HepG2 (cell line): ENCODE data around the gene VPS25. TPM values are rescaled to one million over a fixed set of nuclear protein-coding genes. Genes with fewer than 3 reads are reported as not detected.

Source experiments
- AHDC1 ChIP-seq: sonication (generic); formaldehyde crosslinking; IDR thresholded peaks from 2 replicates; pipeline ENCODE4 v1.5.1; 2020; ENCODE audit warnings: mild to moderate bottlenecking, missing genetic modification reagents, borderline replicate concordance
- ARID4A ChIP-seq: sonication (generic); formaldehyde crosslinking; IDR thresholded peaks from 2 replicates; pipeline ENCODE4 v1.5.0; 2020; ENCODE audit warnings: mild to moderate bottlenecking, missing genetic modification reagents, borderline replicate concordance
- BCL6 ChIP-seq: IDR thresholded peaks from 2 replicates; pipeline ENCODE4 v1.6.1; 2016; ENCODE audit warnings: missing genetic modification reagents, missing compliant biosample characterization
- GATAD1 ChIP-seq: IDR thresholded peaks from 2 replicates; pipeline ENCODE4 v1.6.1; 2016; ENCODE audit warnings: missing genetic modification reagents, missing compliant biosample characterization
- NFE2L1 ChIP-seq: sonication (generic); formaldehyde crosslinking; IDR thresholded peaks from 2 replicates; pipeline ENCODE4 v1.4.0; 2020; ENCODE audit warnings: missing genetic modification reagents, mild to moderate bottlenecking, borderline replicate concordance
- PHF8 ChIP-seq: sonication (generic); formaldehyde crosslinking; IDR thresholded peaks from 2 replicates; pipeline ENCODE4 v1.5.0; 2020; ENCODE audit warnings: missing genetic modification reagents
- RFXANK ChIP-seq: IDR thresholded peaks from 2 replicates; pipeline ENCODE4 v1.6.1; 2016
- THRA ChIP-seq: sonication (generic); formaldehyde crosslinking; IDR thresholded peaks from 2 replicates; pipeline ENCODE4 v1.4.0; 2020; ENCODE audit warnings: missing genetic modification reagents, borderline replicate concordance
- ZNF205 ChIP-seq: IDR thresholded peaks from 2 replicates; pipeline ENCODE4 v1.6.1; 2018; ENCODE audit warnings: missing biosample characterization, missing genetic modification reagents
- ZNF281 ChIP-seq: sonication (generic); formaldehyde crosslinking; IDR thresholded peaks from 2 replicates; pipeline ENCODE4 v1.4.0; 2020; ENCODE audit warnings: missing genetic modification reagents, borderline replicate concordance
- ZNF331 ChIP-seq: sonication (generic); formaldehyde crosslinking; IDR thresholded peaks from 2 replicates; pipeline ENCODE4 v1.4.0; 2020; ENCODE audit warnings: missing genetic modification reagents
- ZNF749 ChIP-seq: sonication (generic); formaldehyde crosslinking; IDR thresholded peaks from 2 replicates; pipeline ENCODE4 v1.8.0; 2022; ENCODE audit warnings: mild to moderate bottlenecking, missing genetic modification reagents, moderate library complexity, borderline replicate concordance
- ZNF75D ChIP-seq: sonication (generic); formaldehyde crosslinking; IDR thresholded peaks from 2 replicates; pipeline ENCODE4 v1.8.1; 2023; ENCODE audit warnings: missing genetic modification reagents, mild to moderate bottlenecking, borderline replicate concordance
- ZNF761 ChIP-seq: sonication (generic); formaldehyde crosslinking; conservative IDR thresholded peaks from 2 replicates; pipeline ENCODE4 v1.4.0; 2020; ENCODE audit warnings: mild to moderate bottlenecking, missing genetic modification reagents
- polyA plus RNA-seq, 8 experiments: library from polyadenylated mRNA; depleted of rRNA in 3 of 8; stranded (reverse) in 7 of 8; unstranded in 1 of 8; fragments of >200 nt; fragmentation: Illumina TruSeq in 4 of 8; extraction: Trizol in 4 of 8; gene quantifications; 2 replicates each; pipeline versions ENCODE4 v1.2.1 to v1.2.3, GENCODE V29; 2011 to 2016; ENCODE audit warnings: low read depth in 4 of 8, missing spikeins in 1 of 8, mixed read lengths in 1 of 8; ENCODE audit not compliant: insufficient read depth in 1 of 8
- total RNA-seq, 5 experiments: library from RNA; depleted of rRNA; stranded (reverse); fragments of >200 nt; fragmentation: Illumina TruSeq; extraction: Trizol; gene quantifications; 2 replicates each; pipeline ENCODE4 v1.2.3, GENCODE V29; 2016; ENCODE audit warnings: low read depth in 1 of 5

Gene VPS25
- total and polyA plus RNA-seq, 2 of the 13 experiments (the other 11 are each of a cell fraction or from before 2014, with no cell fraction given): 161 to 249 TPM

GRCh38 chr17:42744806-42745617 is 28.2 kb upstream of the VPS25 start, which contains the start of gene EZH1 (continued):
- peak; percentile 88 for TF ChIP-seq ARID4A (CRISPR knock-in tag)
- TF ChIP-seq GATAD1: peak; percentile 62; the same call in 1 of the 2 replicates
- TF ChIP-seq AHDC1 (CRISPR knock-in tag): peak; percentile 14; the same call in 1 of the 2 replicates
- peak; percentile 90 for TF ChIP-seq ZNF331 (CRISPR knock-in tag)
- 0 out of 2 replicates have a peak, but pooled peaks have one; percentile 50 for TF ChIP-seq NFE2L1 (CRISPR knock-in tag)
- no peak for TF ChIP-seq ZNF205 (CRISPR knock-in tag)
- TF ChIP-seq ZNF75D (CRISPR knock-in tag): peak; percentile 91; the same call in 1 of the 2 replicates
- no peak; the same call in 1 of the 2 replicates for TF ChIP-seq RFXANK (CRISPR knock-in tag)
- TF ChIP-seq ZNF749: peak; percentile 67; the same call in 1 of the 2 replicates
- TF ChIP-seq ZNF761 (CRISPR knock-in tag): peak; percentile 94
- TF ChIP-seq THRA (CRISPR knock-in tag): 0 out of 2 replicates have a peak, but pooled peaks have one; percentile 47
- TF ChIP-seq PHF8 (CRISPR knock-in tag): peak; percentile 96
- no peak for TF ChIP-seq BCL6
- no peak; the same call in 1 of the 2 replicates for TF ChIP-seq ZNF281 (CRISPR knock-in tag)
